ENCODE results near the gene C1QTNF8.

DNA sequence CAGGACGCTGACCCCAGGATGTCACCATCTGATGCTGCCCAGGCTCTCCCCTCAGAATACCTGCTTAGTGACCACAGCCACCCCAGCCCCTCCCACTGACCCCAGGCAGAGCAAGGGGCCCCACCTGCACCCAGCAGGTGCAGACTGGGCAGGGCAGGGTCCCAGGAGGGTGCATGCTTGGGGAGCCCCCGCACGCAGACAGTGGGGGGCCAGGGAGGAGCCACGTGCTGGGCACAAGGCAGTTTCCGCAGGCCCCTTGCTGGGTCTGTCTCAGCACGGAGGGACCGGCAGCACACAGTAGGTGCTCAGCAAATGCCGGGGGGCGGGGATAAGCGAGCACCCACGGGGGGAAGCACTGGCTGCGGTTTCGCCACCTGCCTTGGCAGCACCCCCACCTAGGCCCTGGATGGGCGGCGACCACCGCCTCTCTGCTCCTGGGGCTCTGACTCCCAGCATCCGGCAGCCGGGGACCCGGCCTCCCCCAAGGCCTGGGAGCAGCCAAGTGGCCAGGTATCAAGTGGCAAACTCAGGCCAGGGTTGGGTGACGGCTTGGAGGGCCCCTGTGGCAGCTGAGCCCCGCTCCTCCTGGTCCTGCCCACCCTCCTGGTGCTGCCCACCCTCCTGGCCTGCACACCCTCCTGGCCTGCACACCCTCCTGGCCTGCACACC is 42.2 kb downstream of the C1QTNF8 start:
- TF ChIP-seq, protein P1, sequence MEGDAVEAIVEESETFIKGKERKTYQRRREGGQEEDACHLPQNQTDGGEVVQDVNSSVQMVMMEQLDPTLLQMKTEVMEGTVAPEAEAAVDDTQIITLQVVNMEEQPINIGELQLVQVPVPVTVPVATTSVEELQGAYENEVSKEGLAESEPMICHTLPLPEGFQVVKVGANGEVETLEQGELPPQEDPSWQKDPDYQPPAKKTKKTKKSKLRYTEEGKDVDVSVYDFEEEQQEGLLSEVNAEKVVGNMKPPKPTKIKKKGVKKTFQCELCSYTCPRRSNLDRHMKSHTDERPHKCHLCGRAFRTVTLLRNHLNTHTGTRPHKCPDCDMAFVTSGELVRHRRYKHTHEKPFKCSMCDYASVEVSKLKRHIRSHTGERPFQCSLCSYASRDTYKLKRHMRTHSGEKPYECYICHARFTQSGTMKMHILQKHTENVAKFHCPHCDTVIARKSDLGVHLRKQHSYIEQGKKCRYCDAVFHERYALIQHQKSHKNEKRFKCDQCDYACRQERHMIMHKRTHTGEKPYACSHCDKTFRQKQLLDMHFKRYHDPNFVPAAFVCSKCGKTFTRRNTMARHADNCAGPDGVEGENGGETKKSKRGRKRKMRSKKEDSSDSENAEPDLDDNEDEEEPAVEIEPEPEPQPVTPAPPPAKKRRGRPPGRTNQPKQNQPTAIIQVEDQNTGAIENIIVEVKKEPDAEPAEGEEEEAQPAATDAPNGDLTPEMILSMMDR (IDR thresholded peaks at IDR 0.05), result no peak
- TF ChIP-seq POLR2A (IDR thresholded peaks at IDR 0.05), result no peak

Data from Peyer's patch (tissue), 4 donors.